GM12878 (cell line): ENCODE data around the gene TAS2R60. TPM values are rescaled to one million over a fixed set of nuclear protein-coding genes. Genes with fewer than 3 reads are reported as not detected.

ENCODE experiments used
- ATAC-seq: fragments of 200-7000 bp; cut with Tn5 transposase; 3 replicates; pipeline ENCODE4 v1.9.1; 2020; ENCODE audit warnings: mild to moderate bottlenecking, moderate library complexity
- BruUV-seq: library from RNA; stranded (reverse); fragments of 400-500 nt; replicated peaks from 2 replicates; lab custom pipeline; 2021; lab: Mats Ljungman, UMichigan
- CTCF ChIA-PET: fragments of 300-600 bp; sonication (Branson Sonifier 250); formaldehyde crosslinking; extraction: SDS; loops from one replicate; lab custom pipeline; 2021; ENCODE audit warnings: inconsistent platforms; lab: Yijun Ruan, JAX
- POLR2A ChIA-PET: fragments of 350-600 bp; formaldehyde crosslinking; extraction: SDS; loops from one replicate; lab custom pipeline; 2021; ENCODE audit warnings: inconsistent platforms; lab: Charles Lee
- RAD21 ChIA-PET: fragments of 300-600 bp; sonication (Branson Sonifier 250); formaldehyde crosslinking; loops from one replicate; lab custom pipeline; 2023; ENCODE audit warnings: antibody characterized with exemption; ENCODE audit not compliant: unreplicated experiment; lab: Charles Lee
- SMC1A ChIA-PET: fragments of 300-600 bp; sonication (Branson Sonifier 250); formaldehyde crosslinking; loops from one replicate; lab custom pipeline; 2023; ENCODE audit not compliant: unreplicated experiment, uncharacterized antibody; lab: Charles Lee
- DNase-seq: peaks from one replicate; pipeline ENCODE4 v3.0.0-alpha.2; 2011; ENCODE audit warnings: low read depth, low spot score
- FAIRE-seq: peaks from 3 replicates; lab custom pipeline; 2011; peaks lifted over from hg19 to GRCh38; lab: Jason Lieb, UNC
- H2AFZ ChIP-seq: 2 replicates; pipeline ENCODE4 v1.6.0; 2011; ENCODE audit warnings: low read depth, low read length, control low read depth; ENCODE audit not compliant: control insufficient read depth
- H3K27ac ChIP-seq: 2 replicates; pipeline ENCODE4 v1.5.1; 2011; ENCODE audit warnings: control low read depth; ENCODE audit not compliant: control insufficient read depth, insufficient read depth
- H3K27me3 ChIP-seq, 2 experiments: replicated peaks in 1 of 2; 2 replicates each; pipeline versions ENCODE4 v1.6.0 to v1.6.1; 2011; ENCODE audit warnings: low read length in 1 of 2; ENCODE audit not compliant: control insufficient read depth in 2 of 2, insufficient read depth in 2 of 2
- H3K36me3 ChIP-seq, 2 experiments: 2 replicates each; pipeline ENCODE4 v1.5.1; 2011; ENCODE audit warnings: low read length in 1 of 2; ENCODE audit not compliant: control insufficient read depth in 2 of 2, insufficient read depth in 2 of 2
- H3K4me1 ChIP-seq: 2 replicates; pipeline ENCODE4 v1.6.1; 2011; ENCODE audit warnings: mild to moderate bottlenecking, low read length, moderate library complexity, mixed read lengths; ENCODE audit not compliant: control insufficient read depth, insufficient read depth
- H3K4me2 ChIP-seq: 2 replicates; pipeline ENCODE4 v1.6.0; 2011; ENCODE audit warnings: control low read depth; ENCODE audit not compliant: control insufficient read depth, insufficient read depth
- H3K4me3 ChIP-seq: fragments of 200-600 bp; sonication (generic); 2 replicates; pipeline ENCODE4 v1.5.1; 2016
- H3K79me2 ChIP-seq: 2 replicates; pipeline ENCODE4 v1.6.0; 2011; ENCODE audit warnings: low read length; ENCODE audit not compliant: control insufficient read depth, insufficient read depth
- H3K9ac ChIP-seq: 2 replicates; pipeline ENCODE4 v1.8.0; 2011; ENCODE audit warnings: low read length, control low read depth, mixed read lengths; ENCODE audit not compliant: control insufficient read depth, insufficient read depth
- H3K9me3 ChIP-seq: replicated peaks from 3 replicates; pipeline ENCODE4 v1.5.1; 2011; ENCODE audit warnings: mild to moderate bottlenecking, low read length; ENCODE audit not compliant: control insufficient read depth, insufficient read depth
- H4K20me1 ChIP-seq: 2 replicates; pipeline ENCODE4 v1.6.0; 2011; ENCODE audit not compliant: control insufficient read depth, insufficient read depth
- BHLHE40 ChIP-seq, 2 experiments: fragments of 450-650 bp in 1 of 2; IDR thresholded peaks; 2 replicates each; pipeline ENCODE4 v1.6.1; 2011 to 2017; ENCODE audit warnings: low read depth in 2 of 2, borderline replicate concordance in 1 of 2, improper control_type of control experiment in 1 of 2, low read length in 1 of 2, mild to moderate bottlenecking in 1 of 2
- E2F8 ChIP-seq: fragments of 450-650 bp; IDR thresholded peaks from 2 replicates; pipeline ENCODE4 v1.6.1; 2018; ENCODE audit warnings: mild to moderate bottlenecking, low read depth, moderate library complexity; ENCODE audit not compliant: partially characterized antibody
- ELK1 ChIP-seq: IDR thresholded peaks from 2 replicates; pipeline ENCODE4 v1.6.1; 2012; ENCODE audit warnings: low read depth, low read length, improper control_type of control experiment
- RAD21 ChIP-seq: IDR thresholded peaks from 2 replicates; pipeline ENCODE4 v1.6.1; 2011; ENCODE audit warnings: mild to moderate bottlenecking, low read depth, low read length, moderate library complexity; ENCODE audit not compliant: insufficient read depth
- RCOR1 ChIP-seq: conservative IDR thresholded peaks from 2 replicates; pipeline ENCODE4 v1.6.1; 2012; ENCODE audit warnings: low read depth, low read length, improper control_type of control experiment
- SMC3 ChIP-seq: IDR thresholded peaks from 2 replicates; pipeline ENCODE4 v1.6.1; 2011; ENCODE audit warnings: low read length, improper control_type of control experiment, borderline replicate concordance
- TCF12 ChIP-seq: IDR thresholded peaks from 2 replicates; pipeline ENCODE4 v1.6.1; 2011; ENCODE audit warnings: low read depth, mild to moderate bottlenecking, low read length
- WGBS: methylation state at CpG from one replicate; pipeline ENCODE4 v1.1.6; 2016; ENCODE audit warnings: low lambda C conversion rate; ENCODE audit not compliant: insufficient replicate concordance, insufficient coverage; ENCODE audit errors: missing lambda C conversion rate; 5-methylcytosine and 5-hydroxymethylcytosine counted together
- in situ Hi-C: fragments of 300-500 bp; cut with MboI; formaldehyde crosslinking; loops from 9 replicates; pipeline ENCODE4 v1.14.3; 2018; ENCODE audit warnings: mixed read lengths
- intact Hi-C: fragments of 100-400 bp; cut with micrococcal nuclease; formaldehyde crosslinking; loops from one replicate; pipeline ENCODE4 v1.14.2; 2022; ENCODE audit not compliant: unreplicated experiment
- polyA plus RNA-seq, 11 experiments: library from polyadenylated mRNA; depleted of rRNA in 4 of 11; unstranded in 6 of 11; stranded (reverse) in 5 of 11; fragments of >200 nt; fragmentation: Nextera tagmentation in 4 of 11; fragmentation: Illumina TruSeq in 1 of 11; extraction: Ambion mirVana in 4 of 11; extraction: Trizol in 1 of 11; gene quantifications; 1 replicate in 1 of 11; 2 replicates in 10 of 11; pipeline versions ENCODE4 v1.2.1 to v1.2.3, GENCODE V29; 2011 to 2016; ENCODE audit warnings: inconsistent platforms in 2 of 11, missing spikeins in 2 of 11, low read depth in 1 of 11
- total RNA-seq, 4 experiments: library from RNA; depleted of rRNA in 3 of 4; stranded (reverse); fragments of >200 nt in 3 of 4; fragmentation: Illumina TruSeq in 1 of 4; extraction: Trizol in 1 of 4; gene quantifications; 2 replicates each; pipeline versions ENCODE4 v1.2.1 to v1.2.3, GENCODE V29; 2013 to 2021
- TF ChIP-seq, protein P1 (sequence below): IDR thresholded peaks from 2 replicates; pipeline ENCODE4 v1.6.1; 2011; ENCODE audit warnings: borderline replicate concordance, low read depth, mild to moderate bottlenecking, moderate library complexity, mixed read lengths, low read length; ENCODE audit not compliant: insufficient read depth; ENCODE audit errors: extremely low read length

Gene TAS2R60
- total and polyA plus RNA-seq, 10 of the 15 experiments (the other 5 are each of a cell fraction or from before 2014, with no cell fraction given) = not detected

- in situ Hi-C loops = no loop called here
- TF ChIP-seq BHLHE40 (IDR thresholded peaks at IDR 0.05; ENCODE audit: borderline replicate concordance in 1 of 2, low read depth in 2 of 2, low read length in 1 of 2) (peak in 1 of 2 experiments; percentile 24; a peak in 1 of 4 replicates), RCOR1 (no peak)
- ChIA-PET POLR2A (no interaction called here), SMC1A (interaction anchor here (1.3 kb wide), 1 partner anchor 249 kb away, joined by 3 read pairs; no protein-coding TSS in a partner anchor), RAD21 (no interaction called here), CTCF (no interaction called here)
- Histone ChIP-seq H3K9me3 (no peaks in the 10 kb centered on the region), H3K36me3 (no peaks in the 10 kb centered on the region), H3K27me3 (no peaks in the 10 kb centered on the region; a peak in 1 of 4 replicates), H3K4me3 (no peak overlapping the region), H4K20me1 (no peaks in the 10 kb centered on the region), H3K4me1 (no peaks in the 10 kb centered on the region), H2AFZ (no peak overlapping the region; the same call in 1 of the 2 replicates), H3K79me2 (no peaks in the 10 kb centered on the region), H3K4me2 (no peak overlapping the region), H3K27ac (no peak overlapping the region), H3K9ac (no peak overlapping the region)
- BruUV-seq = no TSS peak
- no peak for FAIRE-seq
- peak; percentile 50; the same call in 2 of the 3 replicates for ATAC-seq
- intact Hi-C loops = no loop called here
- 26% methylated on average over 5 of the region's 5 CpGs for WGBS
- no peak for DNase-seq
These were observed 44.3 kb downstream of the TAS2R60 start for GRCh38 chr7:143487566-143487965.

- SMC1A ChIA-PET = interaction anchor here (1.1 to 1.9 kb wide), 3 partner anchors 9 to 637 kb away, joined by 3 to 7 read pairs (median 6); no protein-coding TSS in a partner anchor
- 85% methylated on average over 1 of the region's 1 CpG for WGBS
- no peaks in the 10 kb centered on the region; a peak in 1 of 4 replicates for H3K27me3 ChIP-seq
- FAIRE-seq (no peak), DNase-seq (no peak), ATAC-seq (peak; percentile 75)
- no peaks in the 10 kb centered on the region for H3K36me3 ChIP-seq
- H3K4me2 ChIP-seq = no peak overlapping the region
- CTCF ChIA-PET = interaction anchor here (0.7 to 2.9 kb wide), 4 partner anchors 246 to 637 kb away, joined by 3 to 12 read pairs (median 3); no protein-coding TSS in a partner anchor
- POLR2A ChIA-PET = no interaction called here
- in situ Hi-C loops (no loop called here), intact Hi-C loops (no loop called here)
- RAD21 ChIA-PET = interaction anchor here (0.9 to 1.9 kb wide), 4 partner anchors 242 to 637 kb away, joined by 3 to 6 read pairs (median 4); no protein-coding TSS in a partner anchor
- no peak overlapping the region for H3K4me3 ChIP-seq
- no peak overlapping the region for H2AFZ ChIP-seq
- no peaks in the 10 kb centered on the region for H4K20me1 ChIP-seq
- no peak overlapping the region for H3K27ac ChIP-seq
- H3K9ac ChIP-seq = no peak overlapping the region
- H3K4me1 ChIP-seq = no peaks in the 10 kb centered on the region
- BruUV-seq = no TSS peak
- no peaks in the 10 kb centered on the region for H3K79me2 ChIP-seq
- H3K9me3 ChIP-seq = no peaks in the 10 kb centered on the region
- TF ChIP-seq RAD21 (peak; percentile 41), SMC3 (peak; percentile 41; the same call in 1 of the 2 replicates), ELK1 (no peak), E2F8 (no peak), TCF12 (no peak)
- TF ChIP-seq, protein P1, sequence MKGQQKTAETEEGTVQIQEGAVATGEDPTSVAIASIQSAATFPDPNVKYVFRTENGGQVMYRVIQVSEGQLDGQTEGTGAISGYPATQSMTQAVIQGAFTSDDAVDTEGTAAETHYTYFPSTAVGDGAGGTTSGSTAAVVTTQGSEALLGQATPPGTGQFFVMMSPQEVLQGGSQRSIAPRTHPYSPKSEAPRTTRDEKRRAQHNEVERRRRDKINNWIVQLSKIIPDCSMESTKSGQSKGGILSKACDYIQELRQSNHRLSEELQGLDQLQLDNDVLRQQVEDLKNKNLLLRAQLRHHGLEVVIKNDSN = no peak
These were observed 47.6 kb downstream of the TAS2R60 start for GRCh38 chr7:143490717-143491306.
